ENCODE measurements around the gene RHO.

RHO gene

DNA sequence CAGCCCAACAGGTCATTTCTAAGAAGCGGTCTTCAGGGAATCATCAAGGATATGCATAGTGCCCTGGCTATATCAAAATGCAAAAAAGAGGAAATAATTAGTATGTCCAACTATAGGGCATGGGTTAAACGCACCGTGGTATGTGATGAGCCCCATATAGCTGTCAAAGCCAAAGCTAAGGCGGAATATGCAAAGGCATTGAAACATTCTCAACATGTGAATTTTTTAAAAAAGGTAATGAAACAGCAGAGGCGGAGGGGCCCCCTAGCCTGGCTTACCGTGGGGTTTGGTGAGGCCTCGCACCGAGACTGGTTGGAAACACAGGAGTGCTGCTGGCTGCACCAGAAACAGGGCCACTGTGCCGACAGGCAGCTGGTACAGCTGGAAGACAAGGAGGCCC is 54.9 kb downstream of the RHO start:
- Histone ChIP-seq H3K36me3 (ENCODE audit: low read length) (no peaks in the 10 kb centered on the region), H3K4me3 (ENCODE audit: insufficient read depth, low read length, poor library complexity, severe bottlenecking) (no peak overlapping the region), H3K27me3 (ENCODE audit: low read length) (no peaks in the 10 kb centered on the region), H3F3A (ENCODE audit: insufficient read depth) (no peaks in the 10 kb centered on the region), H3K4me2 (ENCODE audit: low read depth, low read length, poor library complexity, severe bottlenecking) (no peak overlapping the region), H3K27ac (ENCODE audit: low read depth, low read length) (no peak overlapping the region), H2AFZ (ENCODE audit: low read depth, low read length, severe bottlenecking) (no peak overlapping the region), H3K9me2 (replicated peaks; ENCODE audit: insufficient read depth, low read length) (no peaks in the 10 kb centered on the region), H3K9ac (ENCODE audit: low read length) (no peak overlapping the region), H4K20me1 (ENCODE audit: low read depth, low read length) (no peaks in the 10 kb centered on the region), H3K79me2 (ENCODE audit: insufficient read depth, low read length) (no peaks in the 10 kb centered on the region), H3K9me3 (ENCODE audit: insufficient read depth, low read length) (no peaks in the 10 kb centered on the region)
- TF ChIP-seq, protein P1, sequence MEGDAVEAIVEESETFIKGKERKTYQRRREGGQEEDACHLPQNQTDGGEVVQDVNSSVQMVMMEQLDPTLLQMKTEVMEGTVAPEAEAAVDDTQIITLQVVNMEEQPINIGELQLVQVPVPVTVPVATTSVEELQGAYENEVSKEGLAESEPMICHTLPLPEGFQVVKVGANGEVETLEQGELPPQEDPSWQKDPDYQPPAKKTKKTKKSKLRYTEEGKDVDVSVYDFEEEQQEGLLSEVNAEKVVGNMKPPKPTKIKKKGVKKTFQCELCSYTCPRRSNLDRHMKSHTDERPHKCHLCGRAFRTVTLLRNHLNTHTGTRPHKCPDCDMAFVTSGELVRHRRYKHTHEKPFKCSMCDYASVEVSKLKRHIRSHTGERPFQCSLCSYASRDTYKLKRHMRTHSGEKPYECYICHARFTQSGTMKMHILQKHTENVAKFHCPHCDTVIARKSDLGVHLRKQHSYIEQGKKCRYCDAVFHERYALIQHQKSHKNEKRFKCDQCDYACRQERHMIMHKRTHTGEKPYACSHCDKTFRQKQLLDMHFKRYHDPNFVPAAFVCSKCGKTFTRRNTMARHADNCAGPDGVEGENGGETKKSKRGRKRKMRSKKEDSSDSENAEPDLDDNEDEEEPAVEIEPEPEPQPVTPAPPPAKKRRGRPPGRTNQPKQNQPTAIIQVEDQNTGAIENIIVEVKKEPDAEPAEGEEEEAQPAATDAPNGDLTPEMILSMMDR (IDR thresholded peaks at IDR 0.05; ENCODE audit: insufficient read depth, low read length, poor library complexity, severe bottlenecking) = no peak
- TF ChIP-seq EZH2phosphoT487 (conservative IDR thresholded peaks at IDR 0.05; ENCODE audit: low read length) = no peak

GRCh38 chr3:129584631-129585030 is 56.2 kb downstream of the RHO start:
- Histone ChIP-seq H3K27me3 (ENCODE audit: low read length) (no peaks in the 10 kb centered on the region), H3K9ac (ENCODE audit: low read length) (no peak overlapping the region), H3K36me3 (ENCODE audit: low read length) (no peaks in the 10 kb centered on the region), H2AFZ (ENCODE audit: low read depth, low read length, severe bottlenecking) (no peak overlapping the region), H3K9me2 (replicated peaks; ENCODE audit: insufficient read depth, low read length) (no peaks in the 10 kb centered on the region), H3F3A (ENCODE audit: insufficient read depth) (no peaks in the 10 kb centered on the region), H3K27ac (ENCODE audit: low read depth, low read length) (no peak overlapping the region), H4K20me1 (ENCODE audit: low read depth, low read length) (no peaks in the 10 kb centered on the region), H3K4me2 (ENCODE audit: low read depth, low read length, poor library complexity, severe bottlenecking) (no peak overlapping the region), H3K4me3 (ENCODE audit: insufficient read depth, low read length, poor library complexity, severe bottlenecking) (no peak overlapping the region), H3K79me2 (ENCODE audit: insufficient read depth, low read length) (no peaks in the 10 kb centered on the region), H3K9me3 (ENCODE audit: insufficient read depth, low read length) (no peaks in the 10 kb centered on the region)
- TF ChIP-seq, protein P1 (IDR thresholded peaks at IDR 0.05; ENCODE audit: insufficient read depth, low read length, poor library complexity, severe bottlenecking) = no peak
- TF ChIP-seq EZH2phosphoT487 (conservative IDR thresholded peaks at IDR 0.05; ENCODE audit: low read length) = no peak
